SU-DHL-6 (cell line): ENCODE data around the gene RAP2C.

ENCODE experiments used
- H2AFZ ChIP-seq: fragments of 200-600 bp; sonication (generic); 2 replicates; pipeline ENCODE4 v1.6.1; 2014; ENCODE audit warnings: low read depth, mild to moderate bottlenecking, moderate library complexity, mixed read lengths, antibody characterized with exemption, low read length; ENCODE audit not compliant: severe bottlenecking
- H3F3A ChIP-seq: fragments of 200-600 bp; shearing (Covaris generic); 2 replicates; pipeline ENCODE4 v1.6.0; 2016; ENCODE audit warnings: antibody characterized with exemption, mild to moderate bottlenecking; ENCODE audit not compliant: insufficient read depth
- H3K27ac ChIP-seq: fragments of 200-600 bp; sonication (generic); 2 replicates; pipeline ENCODE4 v1.5.1; 2016; ENCODE audit warnings: low read depth, mild to moderate bottlenecking, low read length, moderate library complexity, mixed read lengths
- H3K27me3 ChIP-seq: fragments of 200-600 bp; sonication (generic), shearing (Covaris generic); 2 replicates; pipeline ENCODE4 v1.6.0; 2014; ENCODE audit warnings: mild to moderate bottlenecking, low read length
- H3K36me3 ChIP-seq: fragments of 200-600 bp; sonication (generic); 2 replicates; pipeline ENCODE4 v1.6.1; 2014; ENCODE audit warnings: mild to moderate bottlenecking, low read length, mixed read lengths
- H3K4me2 ChIP-seq: fragments of 300-600, 200-600 bp; shearing (Covaris generic), sonication (generic); 2 replicates; pipeline ENCODE4 v1.6.0; 2014; ENCODE audit warnings: low read length, low read depth, mild to moderate bottlenecking; ENCODE audit not compliant: poor library complexity, severe bottlenecking
- H3K4me3 ChIP-seq: fragments of 200-600 bp; sonication (generic); 2 replicates; pipeline ENCODE4 v1.5.1; 2014; ENCODE audit warnings: antibody characterized with exemption, low read length, mild to moderate bottlenecking, mixed read lengths; ENCODE audit not compliant: insufficient read depth, poor library complexity, severe bottlenecking
- H3K79me2 ChIP-seq: fragments of 200-600 bp; sonication (generic); 2 replicates; pipeline ENCODE4 v1.6.1; 2014; ENCODE audit warnings: mild to moderate bottlenecking, low read length, moderate library complexity; ENCODE audit not compliant: insufficient read depth
- H3K9ac ChIP-seq: fragments of 200-600 bp; sonication (generic); 2 replicates; pipeline ENCODE4 v1.7.0; 2014; ENCODE audit warnings: mild to moderate bottlenecking, low read length
- H3K9me2 ChIP-seq: fragments of 200-600 bp; sonication (generic); replicated peaks from 2 replicates; pipeline ENCODE4 v1.6.1; 2014; ENCODE audit warnings: low read length; ENCODE audit not compliant: insufficient read depth
- H3K9me3 ChIP-seq: fragments of 200-600 bp; sonication (generic); 2 replicates; pipeline ENCODE4 v1.6.1; 2014; ENCODE audit warnings: low read length, mixed read lengths; ENCODE audit not compliant: insufficient read depth
- H4K20me1 ChIP-seq: fragments of 200-600 bp; sonication (generic); 2 replicates; pipeline ENCODE4 v1.6.1; 2014; ENCODE audit warnings: low read depth, mild to moderate bottlenecking, antibody characterized with exemption, low read length, moderate library complexity, mixed read lengths
- CTCF ChIP-seq: fragments of 200-600 bp; sonication (generic); IDR thresholded peaks from one replicate; pipeline ENCODE4 v1.5.1; 2017; ENCODE audit warnings: antibody characterized with exemption, mild to moderate bottlenecking, low read length, moderate library complexity; ENCODE audit not compliant: insufficient read depth, poor library complexity, severe bottlenecking
- EZH2phosphoT487 ChIP-seq: fragments of 200-600 bp; sonication (generic), shearing (Covaris generic); conservative IDR thresholded peaks from 2 replicates; pipeline ENCODE4 v1.6.1; 2018; ENCODE audit warnings: mild to moderate bottlenecking, antibody characterized with exemption, low read length, moderate library complexity, mixed read lengths

RAP2C gene

GRCh38 chrX:132171881-132172280 lies 47.4 kb downstream of the RAP2C start:
- Histone ChIP-seq H3K27ac (no peak overlapping the region), H4K20me1 (no peaks in the 10 kb centered on the region), H3K9ac (no peak overlapping the region), H2AFZ (no peak overlapping the region), H3K4me3 (no peak overlapping the region), H3K27me3 (no peaks in the 10 kb centered on the region), H3K9me2 (no peaks in the 10 kb centered on the region), H3K4me2 (no peak overlapping the region), H3K9me3 (no peaks in the 10 kb centered on the region), H3K36me3 (no peaks in the 10 kb centered on the region), H3K79me2 (no peaks in the 10 kb centered on the region), H3F3A (no peaks in the 10 kb centered on the region)
- TF ChIP-seq EZH2phosphoT487: no peak
- TF ChIP-seq CTCF: no peak

GRCh38 chrX:132171478-132171877 lies 47.8 kb downstream of the RAP2C start:
- H3K79me2 ChIP-seq: no peaks in the 10 kb centered on the region
- no peaks in the 10 kb centered on the region for H3K9me3 ChIP-seq
- H3K36me3 ChIP-seq: no peaks in the 10 kb centered on the region
- TF ChIP-seq CTCF (no peak), EZH2phosphoT487 (no peak)
- H3K27me3 ChIP-seq: no peaks in the 10 kb centered on the region
- H3F3A ChIP-seq: no peaks in the 10 kb centered on the region
- H3K9ac ChIP-seq: no peak overlapping the region
- no peak overlapping the region for H3K4me3 ChIP-seq
- H3K9me2 ChIP-seq: no peaks in the 10 kb centered on the region
- H3K4me2 ChIP-seq: no peak overlapping the region
- H4K20me1 ChIP-seq: no peaks in the 10 kb centered on the region
- H3K27ac ChIP-seq: no peak overlapping the region
- H2AFZ ChIP-seq: no peak overlapping the region

DNA sequence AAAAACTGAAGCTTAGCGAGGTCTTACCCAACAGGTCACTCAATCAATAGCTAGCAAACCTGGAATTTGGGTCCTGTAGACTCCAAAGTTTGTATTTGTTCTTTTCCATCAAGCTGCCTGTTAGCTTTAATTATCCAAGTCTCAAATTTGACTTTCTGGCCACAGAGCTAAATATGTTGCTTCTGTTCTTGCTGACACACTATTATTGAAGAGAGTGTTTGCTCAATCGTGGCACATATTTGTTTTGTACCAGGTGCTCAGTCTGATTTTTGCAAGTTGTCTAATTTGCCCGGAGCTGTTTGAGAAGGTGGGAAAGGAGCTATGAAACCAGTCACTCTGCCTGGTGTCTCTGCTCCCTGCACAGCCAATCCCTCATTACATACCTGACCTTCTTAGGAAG lies 49.7 kb downstream of the RAP2C start:
- no peaks in the 10 kb centered on the region for H3K27me3 ChIP-seq

More for the DNA sequence above, 49.7 kb downstream of the RAP2C start:
- Histone ChIP-seq H3K9me3 (no peaks in the 10 kb centered on the region), H3K4me3 (no peak overlapping the region), H3K27ac (no peak overlapping the region), H3K9me2 (no peaks in the 10 kb centered on the region), H2AFZ (no peak overlapping the region), H3K79me2 (no peaks in the 10 kb centered on the region), H3K4me2 (no peak overlapping the region), H3K9ac (no peak overlapping the region), H4K20me1 (no peaks in the 10 kb centered on the region), H3K36me3 (no peaks in the 10 kb centered on the region), H3F3A (no peaks in the 10 kb centered on the region)
- no peak for TF ChIP-seq CTCF
- no peak for TF ChIP-seq EZH2phosphoT487
